Measurements from ENCODE around the gene TSPO2. TPM values are rescaled to one million over a fixed set of nuclear protein-coding genes. Genes with fewer than 3 reads are reported as not detected.

Gene TSPO2
- total RNA-seq, 1 experiment from 2014 or later, result not detected

GRCh38 chr6:41078101-41078500 is 35.8 kb downstream of the TSPO2 start:
- DNase-seq (ENCODE audit: unreplicated experiment), result no peak
- CTCF ChIA-PET, result interaction anchor here (0.5 kb wide), 1 partner anchor 22 kb away, joined by 3 read pairs; no protein-coding TSS in a partner anchor
- no peak for TF ChIP-seq CTCF (IDR thresholded peaks at IDR 0.05; ENCODE audit: unreplicated experiment)
- no peaks in the 10 kb centered on the region for H3K9me3 Mint-ChIP-seq (ENCODE audit: unreplicated experiment)
- peak overlapping the region; percentile 37 for H3K27ac Mint-ChIP-seq (ENCODE audit: low read depth, unreplicated experiment)
- no peaks in the 10 kb centered on the region for H3K27me3 Mint-ChIP-seq (ENCODE audit: insufficient read depth, unreplicated experiment)
- peaks cover 43% of the 10 kb centered on the region for H3K4me1 Mint-ChIP-seq (ENCODE audit: insufficient read depth, unreplicated experiment)
- POLR2A ChIA-PET, result no interaction called here
- BruUV-seq (replicated peaks), result no TSS peak
- intact Hi-C loops (cut with micrococcal nuclease), result no loop called here
- H3K4me3 Mint-ChIP-seq (ENCODE audit: unreplicated experiment), result no peak overlapping the region
- peaks cover 39% of the 10 kb centered on the region for H3K36me3 Mint-ChIP-seq (ENCODE audit: insufficient read depth, unreplicated experiment)

- intact Hi-C loops (cut with micrococcal nuclease), result no loop called here
- H3K4me3 Mint-ChIP-seq (ENCODE audit: unreplicated experiment), result no peak overlapping the region
- BruUV-seq (replicated peaks), result no TSS peak
- H3K9me3 Mint-ChIP-seq (ENCODE audit: unreplicated experiment), result no peaks in the 10 kb centered on the region
- ChIA-PET CTCF (interaction anchor here (0.7 kb wide), 1 partner anchor 13 kb away, joined by 3 read pairs; no protein-coding TSS in a partner anchor), POLR2A (interaction anchor here (0.6 to 1.9 kb wide), 2 partner anchors 13 to 709 kb away, joined by 3 to 4 read pairs; no protein-coding TSS in a partner anchor)
- H3K27ac Mint-ChIP-seq (ENCODE audit: low read depth, unreplicated experiment), result no peak overlapping the region
- no peak for TF ChIP-seq CTCF (IDR thresholded peaks at IDR 0.05; ENCODE audit: unreplicated experiment)
- peaks cover 48% of the 10 kb centered on the region for H3K36me3 Mint-ChIP-seq (ENCODE audit: insufficient read depth, unreplicated experiment)
- H3K4me1 Mint-ChIP-seq (ENCODE audit: insufficient read depth, unreplicated experiment), result peaks cover 42% of the 10 kb centered on the region
- no peak for DNase-seq (ENCODE audit: unreplicated experiment)
- no peaks in the 10 kb centered on the region for H3K27me3 Mint-ChIP-seq (ENCODE audit: insufficient read depth, unreplicated experiment)
Measured at GRCh38 chr6:41079080-41079479, 36.8 kb downstream of the TSPO2 start.

GRCh38 chr6:41080621-41081020 is 38.4 kb downstream of the TSPO2 start:
- peaks cover 62% of the 10 kb centered on the region for H3K36me3 Mint-ChIP-seq (ENCODE audit: insufficient read depth, unreplicated experiment)
- no peak for DNase-seq (ENCODE audit: unreplicated experiment)
- peaks cover 31% of the 10 kb centered on the region for H3K4me1 Mint-ChIP-seq (ENCODE audit: insufficient read depth, unreplicated experiment)
- POLR2A ChIA-PET, result no interaction called here
- TF ChIP-seq CTCF (IDR thresholded peaks at IDR 0.05; ENCODE audit: unreplicated experiment), result no peak
- H3K4me3 Mint-ChIP-seq (ENCODE audit: unreplicated experiment), result no peak overlapping the region
- intact Hi-C loops (cut with micrococcal nuclease), result no loop called here
- CTCF ChIA-PET, result interaction anchor here (1.1 to 1.3 kb wide), 2 partner anchors 11 to 41 kb away, joined by 3 to 7 read pairs; no protein-coding TSS in a partner anchor
- H3K9me3 Mint-ChIP-seq (ENCODE audit: unreplicated experiment), result no peaks in the 10 kb centered on the region
- H3K27me3 Mint-ChIP-seq (ENCODE audit: insufficient read depth, unreplicated experiment), result no peaks in the 10 kb centered on the region
- H3K27ac Mint-ChIP-seq (ENCODE audit: low read depth, unreplicated experiment), result peak overlapping the region; percentile 28
- no TSS peak for BruUV-seq (replicated peaks)

DNA sequence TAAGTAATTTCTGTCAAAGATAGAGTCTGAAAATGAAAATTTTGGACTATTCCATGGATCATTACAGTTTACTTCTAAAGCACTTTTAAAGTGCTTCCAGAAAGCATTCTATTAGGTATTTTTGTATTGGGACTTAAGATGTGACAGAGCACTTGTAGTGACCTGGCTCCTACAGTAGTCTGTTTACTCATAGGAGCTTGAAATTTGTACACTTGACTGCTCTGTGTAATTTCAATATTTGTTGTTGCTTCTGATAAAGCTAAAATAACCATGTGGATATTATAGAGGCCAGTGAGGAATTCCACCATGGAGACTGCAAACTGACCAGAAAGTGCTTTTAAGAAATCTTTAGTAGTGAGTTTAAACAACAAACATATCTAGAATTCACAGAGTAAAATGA is 40.8 kb downstream of the TSPO2 start:
- no peak for DNase-seq (ENCODE audit: unreplicated experiment)
- peaks cover 83% of the 10 kb centered on the region for H3K36me3 Mint-ChIP-seq (ENCODE audit: insufficient read depth, unreplicated experiment)
- CTCF ChIA-PET, result interaction anchor here (1.6 to 1.7 kb wide), 2 partner anchors 9 to 237 kb away, joined by 5 to 8 read pairs; no protein-coding TSS in a partner anchor

More for the DNA sequence above, 40.8 kb downstream of the TSPO2 start:
- Mint-ChIP-seq H3K4me3 (ENCODE audit: unreplicated experiment) (no peak overlapping the region), H3K9me3 (ENCODE audit: unreplicated experiment) (no peaks in the 10 kb centered on the region), H3K27ac (ENCODE audit: low read depth, unreplicated experiment) (no peak overlapping the region), H3K4me1 (ENCODE audit: insufficient read depth, unreplicated experiment) (peaks cover 14% of the 10 kb centered on the region), H3K27me3 (ENCODE audit: insufficient read depth, unreplicated experiment) (no peaks in the 10 kb centered on the region)
- intact Hi-C loops (cut with micrococcal nuclease), result no loop called here
- no TSS peak for BruUV-seq (replicated peaks)
- POLR2A ChIA-PET, result interaction anchor here (1.5 to 2.0 kb wide), 2 partner anchors 8 to 11 kb away, joined by 5 to 9 read pairs; partner anchors contain the start of genes NFYA and OARD1
- TF ChIP-seq CTCF (IDR thresholded peaks at IDR 0.05; ENCODE audit: unreplicated experiment), result no peak
